Heart left ventricle (tissue), 16 donors: Measurements from ENCODE around the gene C17orf107. TPM values are rescaled to one million over a fixed set of nuclear protein-coding genes. Genes with fewer than 3 reads are reported as not detected.

Experiments used
- ATAC-seq, 4 donors: fragments of 200-7000 bp; cut with Tn5 transposase; one replicate each; pipeline ENCODE4 v1.9.1; 2020 to 2022; ENCODE audit warnings: moderate library complexity in 4 of 4, mild to moderate bottlenecking in 3 of 4, moderate number of reproducible peaks in 1 of 4
- DNase-seq, 5 donors: peaks; one replicate each; pipeline ENCODE4 v3.0.0-alpha.2; 2020
- H3K27ac ChIP-seq, 12 donors: fragments of 200-600 bp; sonication (generic) in 4 of 12; one replicate each; pipeline versions ENCODE4 v1.5.0 to v1.8.0; 2016 to 2022; ENCODE audit warnings: mild to moderate bottlenecking in 2 of 12
- H3K27me3 ChIP-seq, 9 donors: fragments of 200-600 bp; sonication (generic) in 2 of 9; one replicate each; pipeline versions ENCODE4 v1.5.1 to v1.8.0; 2016 to 2022; ENCODE audit warnings: mild to moderate bottlenecking in 3 of 9
- H3K36me3 ChIP-seq, 9 donors: fragments of 200-600 bp; sonication (generic) in 2 of 9; one replicate each; pipeline versions ENCODE4 v1.5.0 to v1.8.0; 2018 to 2022; ENCODE audit warnings: mild to moderate bottlenecking in 2 of 9
- H3K4me1 ChIP-seq, 12 donors: fragments of 200-600 bp; sonication (generic) in 4 of 12; one replicate each; pipeline versions ENCODE4 v1.5.0 to v1.8.0; 2016 to 2022; ENCODE audit warnings: mild to moderate bottlenecking in 3 of 12
- H3K4me3 ChIP-seq, 12 donors: fragments of 200-600 bp; sonication (generic) in 4 of 12; one replicate each; pipeline versions ENCODE4 v1.5.0 to v1.8.0; 2017 to 2022; ENCODE audit warnings: mild to moderate bottlenecking in 9 of 12, moderate library complexity in 4 of 12
- H3K9me3 ChIP-seq, 12 donors: fragments of 200-600 bp; sonication (generic) in 4 of 12; one replicate each; pipeline versions ENCODE4 v1.5.0 to v1.8.0; 2016 to 2022; ENCODE audit warnings: mild to moderate bottlenecking in 1 of 12
- CTCF ChIP-seq, 12 donors: fragments of 200-600 bp; sonication (generic) in 4 of 12; IDR thresholded peaks; one replicate each; pipeline versions ENCODE4 v1.5.0 to v1.8.0; 2018 to 2022; ENCODE audit warnings: antibody characterized with exemption in 12 of 12, mild to moderate bottlenecking in 5 of 12
- POLR2A ChIP-seq, 2 donors: fragments of 450-650 bp; IDR thresholded peaks; one replicate each; pipeline ENCODE4 v1.6.1; 2017; ENCODE audit warnings: antibody characterized with exemption in 2 of 2, mild to moderate bottlenecking in 2 of 2, moderate library complexity in 2 of 2
- WGBS, 4 donors: extraction: QIAGEN DNeasy Blood & Tissue Kit in 2 of 4; methylation state at CpG; one replicate each; pipeline versions ENCODE4 v1.1.5 to v1.1.7; 2013 to 2018; 5-methylcytosine and 5-hydroxymethylcytosine counted together
- intact Hi-C, 10 donors: fragments of 100-400 bp; cut with DNase I; formaldehyde crosslinking; loops; one replicate each; pipeline versions ENCODE4 v1.11.1 to v1.14.2; 2022
- polyA plus RNA-seq, 2 donors: library from polyadenylated mRNA; stranded (reverse); fragments of 200-250 nt; gene quantifications; one replicate each; pipeline ENCODE4 v1.2.3, GENCODE V29; 2013
- total RNA-seq, 9 donors: library from RNA; depleted of rRNA in 2 of 9; stranded (reverse); fragments of >200 nt in 2 of 9; fragmentation: NEBNext Ultra II Directional in 3 of 9; extraction: Animal tissue kit (Norgen Biotek cat#: 25700) in 3 of 9; gene quantifications; one replicate each; pipeline versions ENCODE4 v1.1.0 to v1.2.4, GENCODE V29; 2016 to 2023
- donor health status: ischemic (EF 13 %, LVEDD 7.1; RV severe dilation, severe dysfunction).
- donor health status: healthy with polysubstance abuse.
- donor health status: DM: no; HTN: yes; CAD: no.
- donor health status: DM: no; HTN: no; CAD: no.
- donor health status: ischemic (EF 25% LVEDD 6.9; RV normal size, moderate dysfunction).
- donor health status: ischemic (EF 25% LVEDD 5.7; RV mildly dilated, moderate dysfunction).
- donor health status: healthy.
- donor health status: DM: yes; HTN: yes; CAD: no.
- donor health status: ischemic (EF 35%, LVEDD 5.7; RV mildly dilated, moderate dysfunction).
- donor health status: nonischemic (EF 11% LVEDD 7.7; RV severe dilation, severe dysfunction).
- donor health status: DM: yes; HTN: yes; CAD: no.
- donor health status: PGD.
- donor health status: ischemic (EF 29% LVEDD 5.4; RV normal size, mild dysfunction).
- donor health status: nonischemic (EF 23%, LVEDD 6.1; RV moderate dilation, normal function).

Gene C17orf107
- total and polyA plus RNA-seq, 11 donors = 0.07 to 1.3 (median 0.46) TPM

DNA sequence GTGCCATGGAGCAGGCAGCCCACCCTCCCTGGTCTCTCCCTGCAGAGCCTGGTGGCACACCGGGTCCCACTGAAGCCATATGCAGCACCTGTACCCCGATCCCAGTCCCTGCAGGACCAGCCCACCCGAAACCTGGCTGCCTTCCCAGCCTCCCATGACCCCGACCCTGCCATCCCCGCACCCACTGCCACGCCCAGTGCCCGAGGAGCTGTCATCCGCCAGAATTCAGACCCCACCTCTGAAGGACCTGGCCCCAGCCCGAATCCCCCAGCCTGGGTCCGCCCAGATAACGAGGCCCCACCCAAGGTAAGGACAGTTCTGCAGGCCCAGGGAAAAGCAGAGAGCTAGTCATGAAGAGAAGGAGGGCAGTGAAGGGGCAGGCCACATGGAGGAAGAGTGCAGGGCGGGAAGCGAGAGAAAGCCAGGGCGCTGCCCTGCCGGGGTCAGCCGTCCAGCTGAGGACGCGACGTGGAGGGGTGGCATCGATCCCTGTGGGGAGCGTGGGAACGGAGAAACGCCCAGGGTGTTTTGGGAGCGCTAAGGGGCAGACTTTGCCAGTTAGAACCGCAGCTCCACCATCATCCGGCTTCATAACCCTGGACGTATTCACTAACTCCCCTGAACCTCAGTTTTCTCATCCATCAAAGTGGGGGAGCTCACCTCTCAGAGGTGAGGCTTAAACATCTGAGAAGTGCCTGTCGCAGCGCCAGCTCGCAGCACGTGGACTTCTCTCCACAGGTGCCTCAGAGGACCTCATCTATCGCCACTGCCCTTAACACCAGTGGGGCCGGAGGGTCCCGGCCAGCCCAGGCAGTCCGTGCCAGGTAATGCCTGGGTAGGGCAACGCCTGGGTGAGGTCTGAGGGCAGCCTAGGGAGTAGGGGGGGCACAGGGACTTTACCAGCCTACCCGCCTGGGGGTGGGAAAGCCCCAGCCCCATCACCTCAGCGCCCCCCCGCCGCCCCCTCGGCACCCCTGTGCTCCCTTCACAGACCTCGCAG, 7.6 kb upstream of the C17orf107 start:
- ATAC-seq = no peak
- Histone ChIP-seq H3K27me3 (no peaks in the 10 kb centered on the region), H3K9me3 (no peaks in the 10 kb centered on the region), H3K4me3 (no peak overlapping the region), H3K36me3 (peaks cover 4 to 99% (median 92%) of the 10 kb centered on the region in 9 donors), H3K27ac (no peak overlapping the region), H3K4me1 (no peaks in the 10 kb centered on the region)
- WGBS, 4 donors = 92 to 96% (median 94%) methylated on average over 35 to 42 of the region's 42 CpGs
- intact Hi-C loops = loop anchor here in 3 of 10 donors (2.0 to 10.0 kb wide), 3 partner anchors 183 to 327 kb away; partner anchors contain the start of gene GGT6 (in 1 of the 3)
- no peak for TF ChIP-seq CTCF (IDR thresholded peaks at IDR 0.05)
- no peak for TF ChIP-seq POLR2A (IDR thresholded peaks at IDR 0.05)
- peak in 2 of 5 donors; percentile 25 to 66 for DNase-seq

- no peaks in the 10 kb centered on the region for H3K9me3 ChIP-seq
- no peak overlapping the region for H3K27ac ChIP-seq
- intact Hi-C loops = loop anchor here in 2 of 10 donors (5.0 to 10.0 kb wide), 2 partner anchors 185 to 328 kb away; partner anchors contain the start of gene GGT6 (in 1 of the 2)
- no peak for ATAC-seq
- DNase-seq = peak in 1 of 5 donors; percentile 34
- no peak overlapping the region for H3K4me3 ChIP-seq
- no peak for TF ChIP-seq CTCF (IDR thresholded peaks at IDR 0.05)
- no peak for TF ChIP-seq POLR2A (IDR thresholded peaks at IDR 0.05)
- no peaks in the 10 kb centered on the region for H3K27me3 ChIP-seq
- no peaks in the 10 kb centered on the region for H3K4me1 ChIP-seq
- peaks cover 4 to 95% (median 92%) of the 10 kb centered on the region in 9 donors for H3K36me3 ChIP-seq
- 86 to 95% (median 87%) methylated on average over 11 to 23 of the region's 23 CpGs for WGBS, 4 donors
Measured at GRCh38 chr17:4892499-4893221, 6.7 kb upstream of the C17orf107 start.

DNA sequence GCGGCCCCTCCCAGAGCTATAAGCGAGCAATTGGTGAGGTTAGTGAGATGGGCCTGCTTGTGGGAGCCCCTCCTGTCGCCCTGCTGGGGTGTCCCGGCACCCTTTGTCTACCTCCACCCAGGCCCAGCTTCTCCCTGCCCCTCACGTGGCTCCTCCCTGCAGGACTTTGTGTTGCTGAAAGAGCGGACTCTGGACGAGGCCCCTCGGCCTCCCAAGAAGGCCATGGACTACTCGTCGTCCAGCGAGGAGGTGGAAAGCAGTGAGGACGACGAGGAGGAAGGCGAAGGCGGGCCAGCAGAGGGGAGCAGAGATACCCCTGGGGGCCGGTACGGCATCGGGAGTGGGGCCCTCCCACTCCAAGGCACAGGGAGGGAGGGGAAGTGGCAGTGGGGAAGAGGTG, 6.1 kb upstream of the C17orf107 start:
- Histone ChIP-seq H3K9me3 (no peaks in the 10 kb centered on the region), H3K27me3 (no peaks in the 10 kb centered on the region), H3K36me3 (peaks cover 4 to 89% (median 86%) of the 10 kb centered on the region in 9 donors), H3K4me3 (no peak overlapping the region), H3K4me1 (peaks cover 0 to 1% (median 0%) of the 10 kb centered on the region in 12 donors), H3K27ac (no peak overlapping the region)
- intact Hi-C loops = loop anchor here in 2 of 10 donors (5.0 to 10.0 kb wide), 2 partner anchors 186 to 328 kb away; partner anchors contain the start of gene GGT6 (in 1 of the 2)
- 88 to 93% (median 89%) methylated on average over 18 of the region's 18 CpGs for WGBS, 4 donors
- ATAC-seq = no peak
- no peak for TF ChIP-seq CTCF (IDR thresholded peaks at IDR 0.05)
- TF ChIP-seq POLR2A (IDR thresholded peaks at IDR 0.05) = no peak
- DNase-seq = peak in 1 of 5 donors; percentile 43
